ENCODE measurements around the gene CTDSPL. TPM values are rescaled to one million over a fixed set of nuclear protein-coding genes. Genes with fewer than 3 reads are reported as not detected.

CTDSPL gene
- total RNA-seq, 1 experiment from 2014 or later = 16.6 TPM

DNA sequence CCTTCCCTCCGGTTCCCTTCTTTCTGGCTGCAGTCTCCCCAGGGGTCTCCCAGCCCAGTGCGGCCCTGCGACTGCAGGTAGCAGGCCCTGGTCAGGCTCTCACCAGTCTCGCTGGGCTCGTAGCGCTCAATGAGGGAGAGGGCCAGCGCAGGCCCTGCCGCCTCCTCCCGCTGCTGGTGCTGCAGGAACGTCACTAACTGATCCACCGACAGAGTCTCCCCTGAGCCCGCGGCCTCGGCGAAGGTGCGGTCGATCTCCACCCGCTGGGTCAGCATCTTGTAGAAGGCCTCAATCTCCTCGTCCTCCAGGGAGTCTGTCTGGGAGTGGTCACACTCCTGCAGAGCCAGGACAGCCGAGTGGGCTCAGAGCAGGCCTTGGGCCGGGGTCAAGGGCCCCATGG, 149.4 kb downstream of the CTDSPL start:
- Histone ChIP-seq H3K27me3 (ENCODE audit: control insufficient read depth, insufficient read depth, low read length) (no peaks in the 10 kb centered on the region), H3K9me3 (ENCODE audit: control insufficient read depth, insufficient read depth, low read depth, low read length) (no peaks in the 10 kb centered on the region), H3K36me3 (ENCODE audit: control insufficient read depth, insufficient read depth, low read length) (no peaks in the 10 kb centered on the region), H3K4me3 (ENCODE audit: low read depth in 2 of 2, low read length in 2 of 2) (no peak overlapping the region), H3K4me1 (ENCODE audit: control insufficient read depth, insufficient read depth, low read length) (no peaks in the 10 kb centered on the region), H3K27ac (ENCODE audit: low read length) (no peak overlapping the region)
- TF ChIP-seq TCF7L2 (IDR thresholded peaks at IDR 0.05; ENCODE audit: low read depth, low read length) = no peak
- no peak for TF ChIP-seq SIN3A (IDR thresholded peaks at IDR 0.05; ENCODE audit: borderline replicate concordance, insufficient read depth, low read depth, low read length)
- intact Hi-C loops (cut with micrococcal nuclease; ENCODE audit: unreplicated experiment) = no loop called here
- ChIA-PET CTCF (no interaction called here), POLR2A (no interaction called here)
- ATAC-seq (no peak), DNase-seq (ENCODE audit: low read depth, low spot score) (no peak)
- BruUV-seq (replicated peaks) = no TSS peak
- in situ Hi-C loops (cut with HindIII; ENCODE audit: low pct_unique_long_range_greater_than_20kb, low sequenced_read_pairs) = no loop called here

DNA sequence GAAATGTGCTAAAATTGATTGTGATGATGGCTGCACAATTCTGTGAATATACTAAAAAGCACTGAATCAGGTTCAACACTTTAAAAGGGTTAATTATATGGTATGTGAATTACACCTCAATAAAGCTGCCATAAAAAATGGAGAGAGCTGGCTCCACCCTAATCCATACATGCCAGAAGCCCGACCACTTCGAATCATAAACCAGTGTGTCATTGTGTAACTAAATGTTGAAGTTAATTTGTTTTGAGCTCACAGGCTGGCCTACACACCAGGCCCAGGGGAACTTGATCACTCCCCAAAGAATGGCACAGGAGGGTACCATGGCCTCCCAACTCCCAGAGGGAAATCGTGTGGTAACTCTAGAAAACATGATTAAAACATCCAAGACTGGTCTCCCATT, 153.8 kb downstream of the CTDSPL start:
- H3K4me1 ChIP-seq (ENCODE audit: control insufficient read depth, insufficient read depth, low read length) = no peaks in the 10 kb centered on the region
- H3K27ac ChIP-seq (ENCODE audit: low read length) = no peak overlapping the region
- no TSS peak for BruUV-seq (replicated peaks)
- intact Hi-C loops (cut with micrococcal nuclease; ENCODE audit: unreplicated experiment) (no loop called here), in situ Hi-C loops (cut with HindIII; ENCODE audit: low pct_unique_long_range_greater_than_20kb, low sequenced_read_pairs) (no loop called here)
- POLR2A ChIA-PET = no interaction called here
- H3K27me3 ChIP-seq (ENCODE audit: control insufficient read depth, insufficient read depth, low read length) = no peaks in the 10 kb centered on the region
- DNase-seq (ENCODE audit: low read depth, low spot score) = no peak
- CTCF ChIA-PET = no interaction called here
- H3K36me3 ChIP-seq (ENCODE audit: control insufficient read depth, insufficient read depth, low read length) = no peaks in the 10 kb centered on the region
- TF ChIP-seq SIN3A (IDR thresholded peaks at IDR 0.05; ENCODE audit: borderline replicate concordance, insufficient read depth, low read depth, low read length) = no peak
- TF ChIP-seq POLR2AphosphoS5 (IDR thresholded peaks at IDR 0.05; ENCODE audit: low read depth, low read length) = no peak
- TF ChIP-seq, protein P1, sequence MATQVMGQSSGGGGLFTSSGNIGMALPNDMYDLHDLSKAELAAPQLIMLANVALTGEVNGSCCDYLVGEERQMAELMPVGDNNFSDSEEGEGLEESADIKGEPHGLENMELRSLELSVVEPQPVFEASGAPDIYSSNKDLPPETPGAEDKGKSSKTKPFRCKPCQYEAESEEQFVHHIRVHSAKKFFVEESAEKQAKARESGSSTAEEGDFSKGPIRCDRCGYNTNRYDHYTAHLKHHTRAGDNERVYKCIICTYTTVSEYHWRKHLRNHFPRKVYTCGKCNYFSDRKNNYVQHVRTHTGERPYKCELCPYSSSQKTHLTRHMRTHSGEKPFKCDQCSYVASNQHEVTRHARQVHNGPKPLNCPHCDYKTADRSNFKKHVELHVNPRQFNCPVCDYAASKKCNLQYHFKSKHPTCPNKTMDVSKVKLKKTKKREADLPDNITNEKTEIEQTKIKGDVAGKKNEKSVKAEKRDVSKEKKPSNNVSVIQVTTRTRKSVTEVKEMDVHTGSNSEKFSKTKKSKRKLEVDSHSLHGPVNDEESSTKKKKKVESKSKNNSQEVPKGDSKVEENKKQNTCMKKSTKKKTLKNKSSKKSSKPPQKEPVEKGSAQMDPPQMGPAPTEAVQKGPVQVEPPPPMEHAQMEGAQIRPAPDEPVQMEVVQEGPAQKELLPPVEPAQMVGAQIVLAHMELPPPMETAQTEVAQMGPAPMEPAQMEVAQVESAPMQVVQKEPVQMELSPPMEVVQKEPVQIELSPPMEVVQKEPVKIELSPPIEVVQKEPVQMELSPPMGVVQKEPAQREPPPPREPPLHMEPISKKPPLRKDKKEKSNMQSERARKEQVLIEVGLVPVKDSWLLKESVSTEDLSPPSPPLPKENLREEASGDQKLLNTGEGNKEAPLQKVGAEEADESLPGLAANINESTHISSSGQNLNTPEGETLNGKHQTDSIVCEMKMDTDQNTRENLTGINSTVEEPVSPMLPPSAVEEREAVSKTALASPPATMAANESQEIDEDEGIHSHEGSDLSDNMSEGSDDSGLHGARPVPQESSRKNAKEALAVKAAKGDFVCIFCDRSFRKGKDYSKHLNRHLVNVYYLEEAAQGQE (IDR thresholded peaks at IDR 0.05; ENCODE audit: insufficient read depth in 1 of 2, low read depth in 2 of 2, low read length in 1 of 2) = no peak
- TF ChIP-seq TCF7L2 (IDR thresholded peaks at IDR 0.05; ENCODE audit: low read depth, low read length) = no peak
- TF ChIP-seq, protein P2, sequence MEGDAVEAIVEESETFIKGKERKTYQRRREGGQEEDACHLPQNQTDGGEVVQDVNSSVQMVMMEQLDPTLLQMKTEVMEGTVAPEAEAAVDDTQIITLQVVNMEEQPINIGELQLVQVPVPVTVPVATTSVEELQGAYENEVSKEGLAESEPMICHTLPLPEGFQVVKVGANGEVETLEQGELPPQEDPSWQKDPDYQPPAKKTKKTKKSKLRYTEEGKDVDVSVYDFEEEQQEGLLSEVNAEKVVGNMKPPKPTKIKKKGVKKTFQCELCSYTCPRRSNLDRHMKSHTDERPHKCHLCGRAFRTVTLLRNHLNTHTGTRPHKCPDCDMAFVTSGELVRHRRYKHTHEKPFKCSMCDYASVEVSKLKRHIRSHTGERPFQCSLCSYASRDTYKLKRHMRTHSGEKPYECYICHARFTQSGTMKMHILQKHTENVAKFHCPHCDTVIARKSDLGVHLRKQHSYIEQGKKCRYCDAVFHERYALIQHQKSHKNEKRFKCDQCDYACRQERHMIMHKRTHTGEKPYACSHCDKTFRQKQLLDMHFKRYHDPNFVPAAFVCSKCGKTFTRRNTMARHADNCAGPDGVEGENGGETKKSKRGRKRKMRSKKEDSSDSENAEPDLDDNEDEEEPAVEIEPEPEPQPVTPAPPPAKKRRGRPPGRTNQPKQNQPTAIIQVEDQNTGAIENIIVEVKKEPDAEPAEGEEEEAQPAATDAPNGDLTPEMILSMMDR (IDR thresholded peaks at IDR 0.05) = no peak
- no peaks in the 10 kb centered on the region for H3K9me3 ChIP-seq (ENCODE audit: control insufficient read depth, insufficient read depth, low read depth, low read length)
- no peak for ATAC-seq
- H3K4me3 ChIP-seq (ENCODE audit: low read depth in 2 of 2, low read length in 2 of 2) = no peak overlapping the region

DNA sequence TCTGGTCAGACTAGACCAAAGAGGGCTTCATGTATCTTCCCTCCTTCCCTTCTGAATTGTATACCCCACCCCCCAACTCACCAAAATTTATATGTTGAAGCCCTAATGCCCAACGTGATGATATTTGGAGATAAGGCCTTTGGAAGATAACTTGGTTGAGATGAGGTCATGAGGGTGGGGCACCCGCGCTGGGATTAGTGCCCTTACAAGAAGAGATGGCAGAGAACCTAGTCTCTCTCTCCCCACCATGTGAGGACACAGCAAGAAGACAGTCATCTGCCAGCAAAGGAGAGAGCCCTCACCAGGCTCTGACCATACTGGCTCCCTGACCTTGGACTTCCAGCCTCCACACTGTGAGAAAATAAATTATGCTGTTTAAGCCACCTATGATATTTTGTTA, 154.3 kb downstream of the CTDSPL start:
- intact Hi-C loops (cut with micrococcal nuclease; ENCODE audit: unreplicated experiment) = no loop called here
- ATAC-seq (no peak), DNase-seq (ENCODE audit: low read depth, low spot score) (no peak)
- no TSS peak for BruUV-seq (replicated peaks)
- ChIA-PET CTCF (no interaction called here), POLR2A (no interaction called here)
- in situ Hi-C loops (cut with HindIII; ENCODE audit: low pct_unique_long_range_greater_than_20kb, low sequenced_read_pairs) = no loop called here
- Histone ChIP-seq H3K4me3 (ENCODE audit: low read depth in 2 of 2, low read length in 2 of 2) (no peak overlapping the region), H3K27ac (ENCODE audit: low read length) (no peak overlapping the region), H3K36me3 (ENCODE audit: control insufficient read depth, insufficient read depth, low read length) (no peaks in the 10 kb centered on the region), H3K9me3 (ENCODE audit: control insufficient read depth, insufficient read depth, low read depth, low read length) (no peaks in the 10 kb centered on the region), H3K4me1 (ENCODE audit: control insufficient read depth, insufficient read depth, low read length) (no peaks in the 10 kb centered on the region), H3K27me3 (ENCODE audit: control insufficient read depth, insufficient read depth, low read length) (no peaks in the 10 kb centered on the region)
- TF ChIP-seq, protein P1 (IDR thresholded peaks at IDR 0.05; ENCODE audit: insufficient read depth in 1 of 2, low read depth in 2 of 2, low read length in 1 of 2) = no peak
- TF ChIP-seq SIN3A (IDR thresholded peaks at IDR 0.05; ENCODE audit: borderline replicate concordance, insufficient read depth, low read depth, low read length) = no peak
- TF ChIP-seq TCF7L2 (IDR thresholded peaks at IDR 0.05; ENCODE audit: low read depth, low read length) = no peak
- TF ChIP-seq, protein P2 (IDR thresholded peaks at IDR 0.05) = no peak
